Endothelial cell (in vitro differentiated cells): ENCODE results near the gene RWDD3. TPM values are rescaled to one million over a fixed set of nuclear protein-coding genes. Genes with fewer than 3 reads are reported as not detected.

Source experiments
- DNase-seq: peaks from one replicate; pipeline ENCODE4 v3.0.0; 2021; ENCODE audit warnings: low spot score
- H3K27ac Mint-ChIP-seq: one replicate; pipeline ENCODE4 v1.8.0; 2021; ENCODE audit warnings: mixed read lengths, inconsistent platforms; ENCODE audit not compliant: unreplicated experiment
- H3K27me3 Mint-ChIP-seq: one replicate; pipeline ENCODE4 v1.8.0; 2021; ENCODE audit warnings: mild to moderate bottlenecking, moderate library complexity, mixed read lengths, inconsistent platforms; ENCODE audit not compliant: unreplicated experiment
- H3K36me3 Mint-ChIP-seq: one replicate; pipeline ENCODE4 v1.8.0; 2021; ENCODE audit warnings: mild to moderate bottlenecking, low read depth, mixed read lengths, inconsistent platforms; ENCODE audit not compliant: unreplicated experiment
- H3K4me1 Mint-ChIP-seq: one replicate; pipeline ENCODE4 v1.8.0; 2021; ENCODE audit warnings: mild to moderate bottlenecking, mixed read lengths, inconsistent platforms; ENCODE audit not compliant: unreplicated experiment
- H3K4me3 Mint-ChIP-seq: one replicate; pipeline ENCODE4 v1.8.0; 2021; ENCODE audit warnings: mild to moderate bottlenecking, mixed read lengths, inconsistent platforms; ENCODE audit not compliant: unreplicated experiment
- H3K9me3 Mint-ChIP-seq: one replicate; pipeline ENCODE4 v1.8.0; 2021; ENCODE audit warnings: mixed read lengths, inconsistent platforms; ENCODE audit not compliant: unreplicated experiment
- CTCF ChIP-seq: fragments of 200-600 bp; sonication (generic); IDR thresholded peaks from one replicate; pipeline ENCODE4 v1.5.0; 2021; ENCODE audit warnings: antibody characterized with exemption; ENCODE audit not compliant: unreplicated experiment
- total RNA-seq: library from RNA; stranded (reverse); fragmentation: NEBNext Ultra II Directional; extraction: Animal tissue kit (Norgen Biotek cat#: 25700); gene quantifications from one replicate; pipeline ENCODE4 v1.2.1, GENCODE V29; 2021; ENCODE audit not compliant: unreplicated experiment

Gene RWDD3
- total RNA-seq, 1 donor from 2014 or later, result 31.4 TPM

- no peaks in the 10 kb centered on the region for H3K9me3 Mint-ChIP-seq
- DNase-seq, result no peak
- no peak overlapping the region for H3K27ac Mint-ChIP-seq
These were observed 25.2 kb downstream of the RWDD3 start for GRCh38 chr1:95259245-95259644.

GRCh38 chr1:95262913-95263312, 28.9 kb downstream of the RWDD3 start:
- Mint-ChIP-seq H3K27me3 (no peaks in the 10 kb centered on the region), H3K27ac (no peak overlapping the region), H3K4me3 (no peak overlapping the region), H3K36me3 (no peaks in the 10 kb centered on the region), H3K9me3 (no peaks in the 10 kb centered on the region), H3K4me1 (no peaks in the 10 kb centered on the region)
- no peak for TF ChIP-seq CTCF
- DNase-seq, result no peak

More at GRCh38 chr1:95259245-95259644, 25.2 kb downstream of the RWDD3 start:
- H3K27me3 Mint-ChIP-seq, result no peaks in the 10 kb centered on the region
- no peak for TF ChIP-seq CTCF
- no peak overlapping the region for H3K4me3 Mint-ChIP-seq
- H3K4me1 Mint-ChIP-seq, result no peaks in the 10 kb centered on the region
- no peaks in the 10 kb centered on the region for H3K36me3 Mint-ChIP-seq

- no peak for TF ChIP-seq CTCF
- no peak for DNase-seq
- Mint-ChIP-seq H3K27me3 (no peaks in the 10 kb centered on the region), H3K36me3 (no peaks in the 10 kb centered on the region), H3K9me3 (no peaks in the 10 kb centered on the region), H3K27ac (no peak overlapping the region), H3K4me3 (no peak overlapping the region), H3K4me1 (no peaks in the 10 kb centered on the region)
These were observed 29.4 kb downstream of the RWDD3 start for GRCh38 chr1:95263450-95263849.

- no peak for TF ChIP-seq CTCF
- no peaks in the 10 kb centered on the region for H3K9me3 Mint-ChIP-seq
- H3K27ac Mint-ChIP-seq, result no peak overlapping the region
- H3K4me3 Mint-ChIP-seq, result no peak overlapping the region
- no peaks in the 10 kb centered on the region for H3K27me3 Mint-ChIP-seq
- no peaks in the 10 kb centered on the region for H3K36me3 Mint-ChIP-seq
- H3K4me1 Mint-ChIP-seq, result no peaks in the 10 kb centered on the region
- DNase-seq, result no peak
These were observed 31.1 kb downstream of the RWDD3 start for GRCh38 chr1:95265106-95265505.

GRCh38 chr1:95276429-95276828, 42.4 kb downstream of the RWDD3 start:
- no peak for DNase-seq
- H3K4me1 Mint-ChIP-seq, result no peaks in the 10 kb centered on the region
- no peak for TF ChIP-seq CTCF
- no peaks in the 10 kb centered on the region for H3K9me3 Mint-ChIP-seq
- no peak overlapping the region for H3K4me3 Mint-ChIP-seq
- H3K36me3 Mint-ChIP-seq, result no peaks in the 10 kb centered on the region
- no peak overlapping the region for H3K27ac Mint-ChIP-seq
- H3K27me3 Mint-ChIP-seq, result peaks cover 1% of the 10 kb centered on the region
